Ureter (tissue), 1 donor: ENCODE data around the gene SLC28A1. TPM values are rescaled to one million over a fixed set of nuclear protein-coding genes. Genes with fewer than 3 reads are reported as not detected.
"Not testable (repeated sequence)": the region's sequence is repeated elsewhere in the genome, so short reads cannot be mapped to it uniquely, and the experiment has no call there.

Experiments used
- DNase-seq: peaks from one replicate; pipeline ENCODE4 v3.0.0-alpha.2; 2020; ENCODE audit warnings: low spot score
- total RNA-seq: library from RNA; stranded (reverse); gene quantifications from one replicate; pipeline ENCODE4 v1.2.4, GENCODE V29; 2023
- donor health status: DM: yes; HTN: yes; CAD: no.

Gene SLC28A1
- total RNA-seq, 1 donor from 2014 or later, result not detected

DNA sequence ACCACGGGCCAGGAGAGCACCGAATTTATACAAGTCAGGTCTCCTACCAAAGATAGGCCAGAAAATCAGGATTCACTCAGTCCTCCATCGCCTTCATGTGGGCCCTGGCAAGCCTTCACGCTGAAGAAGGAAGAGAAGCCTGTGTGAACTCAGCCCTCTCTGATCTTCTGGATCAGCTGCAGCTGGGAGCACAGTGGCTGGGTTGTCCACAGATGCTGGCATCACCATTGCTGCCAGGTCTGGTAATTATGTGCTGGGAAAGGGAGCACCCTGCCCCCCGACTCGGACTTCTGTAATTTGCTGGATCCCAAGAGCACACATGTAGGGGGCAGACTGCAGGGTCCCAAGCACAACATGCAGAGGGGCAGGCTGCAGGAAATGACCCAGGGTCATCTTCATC lies 84.8 kb downstream of the SLC28A1 start:
- no peak for DNase-seq

DNA sequence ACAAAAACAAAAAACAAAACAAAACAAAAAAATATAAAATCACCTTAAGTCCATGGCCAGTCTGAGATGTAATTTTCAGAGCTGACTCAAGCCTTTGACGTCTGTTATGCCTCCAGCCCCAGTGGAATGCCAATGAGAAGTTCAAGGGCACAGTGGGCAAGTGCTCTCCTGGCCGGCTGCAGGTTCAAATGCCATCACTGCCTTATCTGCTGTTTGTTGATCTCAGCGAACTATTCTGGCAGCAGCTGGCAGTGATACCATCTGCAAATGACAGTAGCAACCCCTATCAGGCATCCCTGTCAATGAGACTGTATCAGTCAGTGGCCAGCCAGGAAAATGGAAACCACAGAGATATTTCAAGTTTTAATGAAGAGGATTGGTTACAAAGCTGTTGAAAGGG lies 86.4 kb downstream of the SLC28A1 start:
- no peak for DNase-seq

DNA sequence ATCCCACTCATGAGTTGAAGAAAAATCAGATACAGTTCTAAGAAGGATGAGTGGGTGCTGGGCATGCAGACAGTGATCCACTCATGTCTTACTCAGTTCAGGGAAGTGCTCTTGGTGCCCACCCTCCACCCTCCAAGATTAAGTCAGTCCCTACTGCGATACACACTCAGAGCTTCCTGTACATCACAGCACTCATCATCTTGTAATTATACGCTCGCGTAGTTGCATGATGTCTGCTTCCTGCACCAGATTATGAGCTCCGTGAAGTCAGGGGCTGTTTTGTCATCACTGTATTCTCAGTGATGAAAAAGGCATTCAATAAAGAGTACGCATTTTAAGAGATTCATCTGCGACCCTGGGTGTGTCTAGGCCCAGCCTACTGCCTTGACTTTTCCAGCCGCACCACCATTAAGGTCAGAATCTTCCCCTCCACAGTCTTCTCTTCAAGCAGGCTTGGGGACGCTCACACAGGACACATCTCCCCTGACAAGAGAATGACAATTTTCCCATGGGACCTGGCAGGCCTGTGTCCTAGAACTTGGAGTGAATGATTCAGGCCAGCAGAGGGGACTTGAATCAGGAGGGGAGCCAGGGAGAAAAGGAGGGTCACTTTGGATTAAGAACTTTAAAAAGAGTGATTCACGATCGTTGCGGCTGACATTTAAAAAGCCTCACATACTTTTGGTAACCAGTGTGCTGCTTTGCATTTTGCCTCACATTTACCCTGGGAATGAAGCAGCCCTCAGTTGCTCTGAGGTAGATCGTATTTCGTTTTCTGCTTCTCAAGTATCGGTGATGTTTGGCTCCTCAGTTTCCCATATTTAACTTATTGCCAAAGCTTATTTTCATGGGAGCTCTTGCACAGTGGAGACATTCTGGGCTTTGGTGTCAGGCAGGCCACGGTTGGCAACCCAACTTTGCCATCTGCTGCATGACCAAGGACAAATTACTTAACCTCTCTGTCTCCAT lies 89.3 kb downstream of the SLC28A1 start:
- no peak for DNase-seq

DNA sequence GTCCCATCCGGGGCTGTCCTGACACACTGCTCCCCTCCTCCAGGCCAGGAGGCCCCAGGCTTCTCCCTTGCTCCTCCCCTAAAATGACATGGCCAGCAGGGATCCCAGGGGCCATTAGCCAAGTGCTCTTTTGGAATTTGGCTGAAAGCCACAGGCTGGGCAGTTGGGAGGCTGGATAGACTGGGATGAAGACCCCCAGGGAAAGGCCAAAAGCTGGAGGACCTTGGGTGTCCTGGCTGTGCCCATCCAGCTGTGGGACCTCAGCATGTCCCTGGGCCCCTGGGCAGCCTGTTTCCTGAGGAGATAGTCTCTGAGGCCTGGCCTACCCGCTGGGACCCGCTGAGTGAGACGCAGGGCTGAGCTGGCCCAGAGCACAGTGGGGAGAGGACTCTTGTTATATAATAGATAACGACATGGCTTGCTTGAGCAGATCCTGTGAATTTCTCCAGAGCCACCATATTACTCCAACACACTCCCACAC lies 91.4 kb downstream of the SLC28A1 start:
- DNase-seq, result no peak

DNA sequence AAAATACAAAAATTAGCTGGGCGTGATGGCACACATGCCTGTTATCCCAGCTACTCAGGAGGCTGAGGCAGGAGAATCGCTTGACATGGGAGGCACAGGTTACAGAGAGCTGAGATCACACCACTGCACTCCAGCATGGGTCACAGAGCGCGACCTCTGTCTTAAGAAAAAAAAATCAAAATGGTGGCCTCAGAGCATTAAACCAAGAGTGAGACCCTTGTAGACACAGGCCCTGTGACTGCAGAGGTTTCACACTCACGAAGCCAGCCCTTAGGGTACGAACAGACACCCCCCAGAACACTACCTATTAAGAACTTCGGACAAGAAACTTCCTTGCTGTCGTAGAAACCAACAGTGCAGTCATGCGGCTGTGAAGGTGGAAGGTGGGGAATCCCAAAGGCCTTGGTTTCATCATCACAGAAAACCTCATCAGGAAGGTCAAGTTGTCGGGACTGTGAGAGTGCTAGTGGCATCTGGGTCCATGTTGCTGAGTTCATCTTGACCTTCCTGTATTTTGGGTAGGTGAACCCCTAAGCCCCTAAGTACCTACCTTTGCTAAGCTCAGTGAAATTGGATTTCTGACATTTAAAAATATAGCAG lies 92.4 kb downstream of the SLC28A1 start:
- DNase-seq, result no peak

DNA sequence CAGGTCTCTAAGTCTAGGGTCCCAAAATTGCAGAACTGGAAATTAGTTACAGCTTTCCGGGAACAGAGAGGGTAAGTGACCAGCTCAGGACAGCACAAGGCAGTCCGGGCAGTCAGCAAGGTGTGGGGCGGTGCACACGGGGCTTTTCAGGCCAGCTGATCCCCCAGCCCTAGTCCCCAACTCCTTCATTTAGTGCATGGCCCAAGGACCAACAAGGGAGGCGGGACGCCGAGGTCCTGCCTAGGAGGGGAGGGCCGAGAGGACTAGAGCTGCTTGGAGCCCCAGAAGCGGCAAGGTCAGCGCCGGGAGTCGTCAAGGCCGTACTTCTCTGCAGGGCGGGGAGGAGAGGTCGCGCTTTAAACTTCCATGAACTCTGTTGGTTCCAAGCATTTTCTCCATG lies 95.2 kb downstream of the SLC28A1 start:
- no peak for DNase-seq

DNA sequence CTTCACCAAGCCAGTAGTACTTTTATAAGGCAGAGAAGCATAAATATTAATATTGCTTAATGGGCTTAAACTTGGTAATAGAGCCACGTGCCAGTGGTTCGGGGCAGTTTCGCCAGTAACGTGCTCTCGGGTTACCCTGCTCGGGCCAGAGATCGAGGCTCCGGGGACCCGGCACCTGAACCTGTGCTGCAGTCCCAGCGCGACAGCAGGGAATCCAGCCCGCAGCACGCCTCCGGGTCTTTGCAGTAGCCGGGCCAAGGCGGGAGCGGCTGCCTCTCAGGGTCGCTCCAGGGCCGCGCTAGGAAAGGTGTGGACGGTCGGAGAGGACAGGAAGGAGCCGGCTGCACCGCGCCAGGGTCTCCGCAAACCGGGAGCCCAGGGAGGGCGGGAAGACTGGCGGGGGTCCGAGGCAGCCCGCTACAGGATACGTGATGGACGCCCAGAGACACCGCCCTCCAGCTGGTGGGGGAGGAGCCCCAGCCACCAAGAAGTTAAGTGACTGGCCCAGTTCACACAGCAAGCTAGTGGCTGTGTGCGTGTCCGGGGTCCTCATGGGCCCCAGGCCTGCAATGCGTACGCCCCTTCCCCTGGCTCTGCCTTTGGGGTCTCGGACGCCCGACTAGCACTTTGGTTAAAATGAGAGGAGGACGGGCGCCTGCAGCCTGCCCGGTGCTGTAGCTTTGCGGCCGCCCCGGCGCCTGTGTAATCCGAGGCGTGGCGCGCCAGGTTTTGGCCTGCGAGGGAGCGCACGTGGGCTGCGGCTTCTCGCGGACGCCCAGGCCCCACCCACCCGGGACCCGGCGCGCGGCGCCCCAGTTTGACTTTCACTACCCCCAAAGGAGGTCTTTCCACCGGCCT lies 96.0 kb downstream of the SLC28A1 start:
- DNase-seq, result peak; percentile 82

DNA sequence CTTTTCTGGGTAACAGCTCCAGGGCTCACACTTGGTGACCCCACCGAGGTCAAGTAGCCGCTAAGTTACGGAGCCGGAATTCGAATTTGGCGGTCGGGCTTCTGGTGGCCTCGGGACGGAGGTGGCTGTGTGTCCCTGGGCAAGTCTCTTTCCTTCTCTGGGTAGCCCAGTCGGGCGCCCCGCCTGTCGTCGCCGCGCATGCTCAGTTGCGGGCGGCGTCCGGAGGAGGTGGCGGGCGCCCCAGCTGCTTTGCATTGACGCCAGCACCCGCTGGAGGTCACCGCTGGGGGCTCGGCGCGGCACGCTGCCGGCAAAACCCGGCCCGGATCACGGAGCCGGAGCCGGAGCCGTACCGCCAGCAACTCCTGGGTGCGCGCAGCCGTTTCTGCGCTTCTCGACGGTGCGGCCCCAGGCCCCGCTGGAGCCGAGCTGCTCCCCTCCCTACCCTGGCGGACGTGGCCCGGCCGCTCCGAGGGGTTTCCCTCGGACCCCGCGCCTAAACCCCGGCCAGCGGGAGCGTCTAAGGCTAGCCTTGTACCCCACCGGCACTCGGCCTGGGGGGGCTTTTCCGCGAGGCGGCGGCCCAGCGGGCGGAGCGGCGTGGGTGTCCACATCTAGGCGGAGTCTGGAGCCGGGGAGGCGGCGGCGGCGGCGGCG lies 96.7 kb downstream of the SLC28A1 start:
- DNase-seq, result peak; percentile 95

DNA sequence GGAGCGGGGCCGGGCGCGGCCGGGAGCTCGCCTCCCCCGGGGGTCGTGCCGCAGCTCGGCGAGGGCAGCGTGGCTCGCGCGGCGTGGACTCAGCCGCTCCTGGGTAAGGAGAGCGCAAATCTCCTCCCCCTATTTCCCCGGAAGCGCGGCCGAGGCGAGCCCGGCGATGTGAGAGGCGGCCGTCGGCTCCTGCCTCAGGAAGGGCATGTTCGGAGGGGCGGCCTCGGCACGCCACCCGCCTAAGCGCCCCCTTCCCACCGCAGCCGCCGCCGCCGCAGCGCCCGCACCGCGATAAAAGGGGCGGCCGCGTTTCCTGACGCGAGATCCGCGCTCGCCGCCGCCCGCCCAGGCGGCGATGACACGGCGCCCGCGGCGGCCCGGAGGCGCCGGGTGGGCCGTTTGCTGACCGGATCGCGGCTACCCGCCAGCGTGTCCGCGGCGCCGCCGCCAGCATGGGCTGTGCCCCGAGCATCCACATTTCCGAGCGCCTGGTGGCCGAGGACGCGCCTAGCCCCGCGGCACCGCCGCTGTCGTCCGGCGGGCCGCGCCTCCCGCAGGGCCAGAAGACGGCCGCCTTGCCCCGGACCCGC lies 97.3 kb downstream of the SLC28A1 start, which contains the start of gene PDE8A:
Gene PDE8A, plus strand, starts transcription at position 146 of the 590 bp plus-strand sequence. Its CDS starts 307 bp downstream, at position 453.
- DNase-seq, result no peak

DNA sequence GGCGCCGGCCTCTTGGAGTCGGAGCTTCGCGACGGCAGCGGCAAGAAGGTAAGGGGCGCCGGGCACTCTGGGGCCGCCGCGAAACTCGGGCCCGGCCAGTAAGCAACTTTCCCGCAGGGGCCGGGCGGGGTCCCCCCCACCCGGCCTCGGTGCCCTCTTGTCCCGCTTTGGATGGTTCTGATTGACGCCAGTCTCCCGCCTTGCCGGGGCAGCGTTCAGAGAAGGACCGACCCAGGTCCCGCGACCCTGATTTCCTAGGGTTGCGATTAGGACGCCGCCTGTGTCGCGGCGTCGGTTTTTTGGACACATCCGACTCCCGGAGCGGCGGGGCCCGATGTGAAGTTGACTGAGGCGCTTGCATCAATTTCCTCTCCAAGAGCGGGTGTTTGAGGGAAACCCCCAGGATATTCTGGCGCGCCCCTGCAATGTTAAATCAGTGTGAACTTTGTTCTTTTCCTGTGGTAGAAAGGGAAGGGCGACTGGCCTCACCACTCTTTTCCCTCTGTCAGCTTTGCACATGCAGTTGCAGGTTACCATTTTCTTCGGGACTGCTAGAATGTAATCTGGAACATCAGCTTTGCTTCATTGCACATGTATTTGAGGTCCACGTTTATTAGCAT lies 97.9 kb downstream of the SLC28A1 start:
- DNase-seq, result peak; percentile 53

DNA sequence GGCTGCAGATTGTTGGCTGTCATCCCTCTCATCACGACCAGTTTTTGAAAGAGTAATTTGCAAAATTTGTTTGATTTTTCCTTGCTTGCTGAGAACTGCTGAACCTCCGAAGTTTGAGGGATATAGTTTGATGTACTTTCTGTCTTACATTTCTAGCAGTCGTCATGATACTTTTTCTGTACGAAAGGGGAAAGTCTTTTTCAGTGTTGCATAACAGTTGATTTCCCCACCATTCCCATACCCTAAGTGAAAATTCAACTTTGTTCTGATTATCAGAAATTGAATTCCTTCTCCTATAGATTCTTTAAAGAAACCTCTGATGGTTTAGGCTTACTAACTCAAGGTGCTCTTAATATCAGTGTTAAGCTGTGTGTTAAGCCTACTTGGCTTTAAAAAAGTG lies 98.8 kb downstream of the SLC28A1 start:
- DNase-seq, result no peak

DNA sequence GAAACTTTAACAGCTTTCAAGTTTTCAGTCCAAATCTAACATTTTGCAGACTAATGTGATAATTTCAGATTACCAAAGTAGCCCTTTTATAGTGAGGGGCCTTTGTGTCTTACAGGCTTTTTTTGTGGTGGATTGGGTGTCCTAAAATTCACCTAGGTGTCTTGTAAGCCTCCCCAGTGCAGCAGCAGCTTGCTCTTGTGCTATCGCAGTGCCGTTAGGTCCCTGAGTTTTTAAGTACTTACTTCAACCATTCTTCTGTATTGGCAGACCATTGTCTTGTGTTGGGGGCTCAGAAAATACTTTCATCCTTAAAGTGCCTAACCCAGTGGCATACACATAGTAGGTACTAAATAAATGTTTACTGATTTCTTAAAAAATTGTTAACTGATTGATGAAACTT lies 99.2 kb downstream of the SLC28A1 start:
- no peak for DNase-seq

DNA sequence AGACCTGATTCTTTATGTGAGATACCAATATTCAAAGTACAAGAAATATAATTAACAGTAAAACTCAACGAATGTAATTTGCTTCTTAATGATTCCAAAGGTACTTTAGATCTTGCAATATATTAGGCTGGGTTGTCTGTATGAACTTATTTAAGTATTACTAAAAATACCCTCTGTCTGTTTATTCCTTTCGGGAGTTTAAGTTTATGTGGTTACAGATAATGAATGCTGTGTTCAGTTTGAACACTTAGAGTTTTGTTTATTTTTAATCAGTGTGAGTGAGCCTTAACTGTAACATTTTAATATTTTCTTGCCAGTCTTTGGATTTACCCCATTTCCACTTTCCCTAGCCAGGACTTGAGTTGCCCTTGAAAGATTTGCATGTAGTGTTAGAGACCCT lies 100.7 kb downstream of the SLC28A1 start:
- no peak for DNase-seq

DNA sequence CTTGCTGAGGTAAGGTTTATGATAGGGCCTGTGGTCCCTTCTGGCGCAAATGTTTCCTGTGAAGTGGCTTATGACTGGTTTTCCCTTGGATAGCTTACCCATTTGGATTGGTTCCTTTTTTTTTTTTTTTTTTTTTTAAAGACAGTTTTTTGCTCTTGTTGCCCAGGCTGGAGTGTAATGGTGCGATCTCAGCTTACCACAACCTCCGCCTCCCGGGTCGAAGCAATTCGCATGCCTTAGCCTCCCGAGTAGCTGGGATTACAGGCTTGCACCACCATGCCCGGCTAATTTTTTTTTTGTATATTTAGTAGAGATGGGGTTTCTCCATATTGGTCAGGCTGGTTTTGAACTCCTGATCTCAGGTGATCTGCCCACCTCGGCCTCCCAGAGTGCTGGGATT lies 102.9 kb downstream of the SLC28A1 start:
- not testable (repeated sequence) for DNase-seq

DNA sequence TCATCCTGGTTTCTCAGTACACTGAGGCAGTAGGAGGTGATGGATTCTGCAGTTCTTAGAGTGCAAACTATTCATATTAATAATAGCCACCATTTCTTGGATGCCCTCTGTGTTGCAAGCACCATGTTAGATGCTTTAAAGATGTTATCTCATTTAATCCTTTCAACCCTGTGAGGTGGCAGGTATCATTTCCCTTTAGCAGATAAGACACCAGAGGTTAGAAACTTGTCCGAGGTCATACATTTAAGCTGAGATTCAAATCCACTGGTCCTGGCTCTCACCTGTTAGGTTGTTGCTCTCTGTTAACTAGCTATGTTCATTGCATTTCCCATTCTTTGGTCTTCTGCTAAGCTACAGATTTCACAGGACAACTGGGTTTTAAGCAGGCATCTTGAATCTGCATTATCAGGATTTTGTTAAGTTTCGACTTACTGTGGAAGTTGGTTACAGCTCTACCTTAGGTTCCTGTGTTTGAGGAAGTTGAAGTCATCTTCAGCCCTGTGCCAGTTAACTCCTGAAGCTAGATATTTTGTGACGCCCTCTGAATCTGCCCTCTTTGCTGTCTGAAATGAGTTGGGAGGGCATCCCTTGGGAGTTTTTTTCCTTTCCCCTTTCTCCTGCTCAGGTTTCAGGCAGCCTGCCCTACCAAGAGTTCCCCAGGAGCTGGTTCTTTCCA lies 103.6 kb downstream of the SLC28A1 start:
- DNase-seq, result no peak

DNA sequence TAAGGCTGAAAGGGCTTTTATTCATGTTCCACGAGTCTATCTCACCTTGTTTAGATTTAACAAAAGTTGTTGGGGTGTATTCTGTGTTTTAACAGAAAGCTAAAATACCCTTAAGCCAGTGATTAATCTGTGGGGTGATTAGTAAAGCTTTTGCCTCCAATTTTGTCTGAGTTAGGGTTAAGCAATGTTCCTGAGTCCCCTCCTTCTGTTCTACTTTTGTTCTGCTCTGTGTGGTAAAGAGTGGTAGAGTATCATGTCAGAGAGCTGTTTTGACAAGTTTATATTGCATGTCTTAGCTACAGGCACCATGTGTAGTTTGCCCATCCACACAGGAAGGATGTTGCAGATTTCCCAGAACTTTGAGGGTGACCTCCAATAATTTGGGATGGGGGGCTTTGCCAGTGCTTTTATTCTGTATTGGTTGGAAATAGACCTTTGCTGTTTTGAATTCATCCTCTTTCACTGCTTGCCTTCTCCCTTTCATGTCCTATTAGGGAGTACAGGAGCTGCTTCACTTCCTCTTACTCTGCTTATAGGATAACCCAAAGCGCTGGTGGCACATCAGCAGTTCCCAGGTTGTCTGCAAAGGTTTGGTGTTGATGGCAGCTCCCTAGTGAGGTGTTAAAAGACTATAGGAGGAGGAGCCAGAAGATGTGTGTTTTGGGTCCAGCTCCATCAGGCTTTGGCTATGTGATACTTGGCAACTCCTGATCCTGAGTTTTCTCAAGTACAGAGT lies 104.6 kb downstream of the SLC28A1 start:
- DNase-seq, result no peak

DNA sequence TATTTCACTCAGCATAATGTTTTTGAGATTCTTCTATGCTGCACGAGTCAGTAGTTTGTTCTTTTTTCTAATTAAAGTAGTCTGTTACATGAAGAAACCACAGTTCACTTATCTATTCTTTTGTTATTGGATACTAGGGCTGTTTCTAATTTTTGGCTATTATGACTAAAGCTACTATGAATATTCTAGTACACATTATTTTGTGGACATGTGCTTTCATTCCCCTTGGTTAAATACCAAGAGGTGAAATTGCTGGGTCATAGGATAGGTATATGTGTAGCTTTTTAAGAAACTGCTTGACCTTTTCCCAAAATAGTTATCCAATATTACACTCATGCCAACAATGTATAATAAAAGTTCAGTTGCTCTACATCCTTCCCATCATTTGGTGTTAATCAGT lies 106.0 kb downstream of the SLC28A1 start:
- no peak for DNase-seq

DNA sequence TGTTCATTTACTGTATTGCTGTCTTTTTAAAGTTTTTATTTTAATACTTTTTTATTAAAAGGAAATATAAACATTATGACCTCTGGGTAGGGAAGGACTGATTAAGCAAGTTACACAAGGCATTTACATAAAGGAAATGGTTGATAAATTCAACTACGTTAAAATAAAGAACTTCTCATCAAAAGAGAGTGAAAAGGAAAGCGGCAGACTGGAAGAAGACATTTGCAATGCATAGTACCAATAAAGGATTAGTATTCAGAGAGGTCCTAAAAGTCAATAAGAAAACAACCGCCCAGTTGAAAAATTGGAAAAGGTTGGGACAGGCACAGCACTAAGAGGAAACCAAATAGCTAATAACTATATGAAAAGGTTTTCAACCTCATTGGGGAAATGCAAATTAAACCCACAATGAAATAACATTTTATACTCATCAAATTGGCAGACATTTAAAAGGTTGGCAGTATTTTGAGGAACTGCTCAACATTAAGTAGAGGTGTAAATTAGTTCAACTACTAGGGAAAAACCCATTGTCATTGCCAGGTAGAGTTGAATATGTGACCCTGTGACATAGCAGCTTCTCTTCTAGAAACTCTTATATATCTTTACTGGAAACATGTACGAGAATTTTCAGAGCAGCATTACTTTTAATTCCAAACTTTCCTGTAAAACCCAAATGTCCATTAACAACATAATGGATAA lies 106.7 kb downstream of the SLC28A1 start:
- DNase-seq, result no peak
